ENCODE results near the gene NPAS3.

The NPAS3 gene

DNA sequence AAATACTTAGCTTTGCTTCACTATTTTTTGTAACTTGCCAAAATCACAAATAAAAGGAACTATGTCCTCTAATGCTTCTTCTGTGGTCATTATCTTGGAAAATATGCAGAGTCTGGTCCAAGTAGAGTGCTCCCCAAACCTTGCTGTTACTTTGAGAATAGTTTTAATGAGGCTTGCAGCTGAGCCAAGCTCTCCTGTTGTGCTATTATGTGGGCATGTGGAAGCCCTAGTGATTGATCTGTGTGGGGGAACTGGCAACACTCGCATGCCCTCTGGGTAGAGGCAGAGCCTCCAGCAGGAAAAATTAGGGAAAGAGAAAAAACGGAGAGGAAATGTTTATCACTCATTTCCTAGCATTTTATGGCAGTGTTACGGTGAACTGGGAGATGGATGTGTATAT is 539.1 kb downstream of the NPAS3 start:
- Histone ChIP-seq H3K4me3 (ENCODE audit: severe bottlenecking) (no peak overlapping the region), H3K4me1 (ENCODE audit: insufficient read depth, poor library complexity, severe bottlenecking) (no peaks in the 10 kb centered on the region), H3K27me3 (ENCODE audit: insufficient read depth, poor library complexity, severe bottlenecking) (no peaks in the 10 kb centered on the region), H3K9me3 (ENCODE audit: severe bottlenecking) (no peaks in the 10 kb centered on the region), H3K27ac (ENCODE audit: poor library complexity, severe bottlenecking) (no peak overlapping the region), H3K36me3 (ENCODE audit: low read depth) (no peaks in the 10 kb centered on the region)
- ATAC-seq (ENCODE audit: low read depth), result no peak
- no peak for DNase-seq (ENCODE audit: low spot score)
- TF ChIP-seq CTCF (IDR thresholded peaks at IDR 0.05; ENCODE audit: poor library complexity, severe bottlenecking), result no peak

- no peaks in the 10 kb centered on the region for H3K36me3 ChIP-seq (ENCODE audit: low read depth)
- no peak for TF ChIP-seq CTCF (IDR thresholded peaks at IDR 0.05; ENCODE audit: poor library complexity, severe bottlenecking)
- DNase-seq (ENCODE audit: low spot score) (no peak), ATAC-seq (ENCODE audit: low read depth) (no peak)
- no peak overlapping the region for H3K27ac ChIP-seq (ENCODE audit: poor library complexity, severe bottlenecking)
- H3K9me3 ChIP-seq (ENCODE audit: severe bottlenecking), result no peaks in the 10 kb centered on the region
- no peak overlapping the region for H3K4me3 ChIP-seq (ENCODE audit: severe bottlenecking)
- H3K4me1 ChIP-seq (ENCODE audit: insufficient read depth, poor library complexity, severe bottlenecking), result peaks cover 5% of the 10 kb centered on the region
- no peaks in the 10 kb centered on the region for H3K27me3 ChIP-seq (ENCODE audit: insufficient read depth, poor library complexity, severe bottlenecking)
Observed at GRCh38 chr14:33480071-33480886, 541.6 kb downstream of the NPAS3 start.

DNA sequence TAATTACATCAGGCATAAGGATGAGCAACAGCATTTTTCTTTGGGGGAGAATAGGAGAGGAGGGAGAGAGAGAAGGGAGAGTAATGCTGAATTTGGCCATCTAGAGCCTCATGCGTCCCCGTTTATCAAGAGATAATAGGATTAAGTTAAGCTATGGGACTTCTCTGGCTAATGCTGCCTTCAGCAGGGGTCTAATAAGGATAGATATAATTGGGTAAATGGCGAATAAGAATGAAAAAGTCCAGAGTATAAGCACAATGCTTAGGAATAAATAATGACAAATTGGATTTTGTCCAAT is 542.2 kb downstream of the NPAS3 start:
- Histone ChIP-seq H3K27me3 (ENCODE audit: insufficient read depth, poor library complexity, severe bottlenecking) (no peaks in the 10 kb centered on the region), H3K27ac (ENCODE audit: poor library complexity, severe bottlenecking) (no peak overlapping the region), H3K4me1 (ENCODE audit: insufficient read depth, poor library complexity, severe bottlenecking) (peaks cover 5% of the 10 kb centered on the region), H3K4me3 (ENCODE audit: severe bottlenecking) (no peak overlapping the region), H3K9me3 (ENCODE audit: severe bottlenecking) (no peaks in the 10 kb centered on the region), H3K36me3 (ENCODE audit: low read depth) (no peaks in the 10 kb centered on the region)
- no peak for TF ChIP-seq CTCF (IDR thresholded peaks at IDR 0.05; ENCODE audit: poor library complexity, severe bottlenecking)
- ATAC-seq (ENCODE audit: low read depth) (no peak), DNase-seq (ENCODE audit: low spot score) (no peak)

DNA sequence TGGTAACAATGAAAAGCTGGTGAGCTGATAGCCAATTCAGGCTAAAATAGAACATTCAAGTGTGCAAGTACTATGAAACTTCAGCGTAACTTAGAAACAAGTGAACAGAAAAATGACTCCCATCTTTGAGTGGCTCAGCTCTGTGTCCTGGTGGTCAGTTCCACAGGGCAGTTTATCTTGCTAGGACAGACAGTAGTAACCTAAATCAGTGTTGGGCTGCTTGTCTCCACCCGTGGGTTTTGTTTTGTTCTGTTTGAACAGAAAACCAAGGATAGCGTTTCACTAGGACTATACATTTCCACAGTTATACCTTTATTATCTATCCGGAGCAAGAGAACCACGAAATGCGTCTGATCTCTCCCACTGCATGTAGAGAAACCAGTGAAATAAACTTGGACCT is 544.4 kb downstream of the NPAS3 start:
- ATAC-seq (ENCODE audit: low read depth) (no peak), DNase-seq (ENCODE audit: low spot score) (no peak)
- Histone ChIP-seq H3K27me3 (ENCODE audit: insufficient read depth, poor library complexity, severe bottlenecking) (no peaks in the 10 kb centered on the region), H3K36me3 (ENCODE audit: low read depth) (no peaks in the 10 kb centered on the region), H3K4me3 (ENCODE audit: severe bottlenecking) (no peak overlapping the region), H3K9me3 (ENCODE audit: severe bottlenecking) (no peaks in the 10 kb centered on the region), H3K27ac (ENCODE audit: poor library complexity, severe bottlenecking) (no peak overlapping the region), H3K4me1 (ENCODE audit: insufficient read depth, poor library complexity, severe bottlenecking) (peaks cover 5% of the 10 kb centered on the region)
- TF ChIP-seq CTCF (IDR thresholded peaks at IDR 0.05; ENCODE audit: poor library complexity, severe bottlenecking), result no peak

DNA sequence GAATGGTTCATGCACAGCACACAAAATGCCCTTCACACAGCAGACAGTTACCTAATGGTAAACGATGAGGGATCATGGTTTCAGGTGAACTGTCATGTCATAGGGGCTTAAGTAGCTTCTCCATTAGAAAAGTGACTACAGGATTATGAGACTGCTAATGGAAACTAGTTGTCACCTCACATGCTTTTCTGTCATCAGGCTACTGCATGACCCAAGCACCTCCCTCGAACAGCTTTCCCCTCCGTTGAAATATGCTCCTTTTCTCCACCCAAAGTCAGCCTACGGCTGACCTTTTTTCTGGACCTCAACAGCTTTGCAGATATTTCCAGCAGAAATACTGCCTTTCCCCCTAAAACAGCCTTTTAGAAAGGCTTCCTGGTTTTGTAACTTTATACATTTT is 544.9 kb downstream of the NPAS3 start:
- Histone ChIP-seq H3K4me1 (ENCODE audit: insufficient read depth, poor library complexity, severe bottlenecking) (peaks cover 5% of the 10 kb centered on the region), H3K27me3 (ENCODE audit: insufficient read depth, poor library complexity, severe bottlenecking) (no peaks in the 10 kb centered on the region), H3K36me3 (ENCODE audit: low read depth) (no peaks in the 10 kb centered on the region), H3K4me3 (ENCODE audit: severe bottlenecking) (no peak overlapping the region), H3K9me3 (ENCODE audit: severe bottlenecking) (no peaks in the 10 kb centered on the region), H3K27ac (ENCODE audit: poor library complexity, severe bottlenecking) (no peak overlapping the region)
- TF ChIP-seq CTCF (IDR thresholded peaks at IDR 0.05; ENCODE audit: poor library complexity, severe bottlenecking), result no peak
- DNase-seq (ENCODE audit: low spot score) (no peak), ATAC-seq (ENCODE audit: low read depth) (no peak)
